Fibroblast of gingiva (primary cell): Measurements from ENCODE around the gene EYS.
"Not testable (repeated sequence)": the region's sequence is repeated elsewhere in the genome, so short reads cannot be mapped to it uniquely, and the experiment has no call there.

Source experiments
- DNase-seq: peaks from one replicate; pipeline ENCODE4 v3.0.0-alpha.2; 2011; ENCODE audit warnings: low read depth

EYS gene

GRCh38 chr6:65633501-65633900 lies 73.5 kb downstream of the EYS start:
- DNase-seq = no peak

GRCh38 chr6:65631711-65632110 lies 75.3 kb downstream of the EYS start:
- no peak for DNase-seq

GRCh38 chr6:65627434-65627999 lies 79.5 kb downstream of the EYS start:
- not testable (repeated sequence) for DNase-seq

GRCh38 chr6:65627015-65627414 lies 80.0 kb downstream of the EYS start:
- DNase-seq = no peak

- no peak for DNase-seq
Observed at GRCh38 chr6:65623566-65623965, 83.5 kb downstream of the EYS start.

- DNase-seq = no peak
Observed at GRCh38 chr6:65610746-65611145, 96.3 kb downstream of the EYS start.

GRCh38 chr6:65595540-65595939 lies 111.5 kb downstream of the EYS start:
- DNase-seq = no peak

- no peak for DNase-seq
Observed at GRCh38 chr6:65570340-65570739, 136.7 kb downstream of the EYS start.

GRCh38 chr6:65569505-65569904 lies 137.5 kb downstream of the EYS start:
- DNase-seq = no peak

- not testable (repeated sequence) for DNase-seq
Observed at GRCh38 chr6:65569056-65569455, 138.0 kb downstream of the EYS start.

- DNase-seq = no peak
Observed at GRCh38 chr6:65566117-65566516, 140.9 kb downstream of the EYS start.

- no peak for DNase-seq
Observed at GRCh38 chr6:65558071-65558470, 149.0 kb downstream of the EYS start.

- DNase-seq = no peak
Observed at GRCh38 chr6:65557224-65557623, 149.8 kb downstream of the EYS start.

GRCh38 chr6:65546894-65547293 lies 160.1 kb downstream of the EYS start:
- no peak for DNase-seq

- no peak for DNase-seq
Observed at GRCh38 chr6:65545920-65546319, 161.1 kb downstream of the EYS start.

- no peak for DNase-seq
Observed at GRCh38 chr6:65538644-65539043, 168.4 kb downstream of the EYS start.

- DNase-seq = no peak
Observed at GRCh38 chr6:65537600-65537999, 169.4 kb downstream of the EYS start.

- DNase-seq = no peak
Observed at GRCh38 chr6:65531533-65531932, 175.5 kb downstream of the EYS start.

- DNase-seq = no peak
Observed at GRCh38 chr6:65524232-65524631, 182.8 kb downstream of the EYS start.

- DNase-seq = no peak
Observed at GRCh38 chr6:65505736-65506135, 201.3 kb downstream of the EYS start.

- no peak for DNase-seq
Observed at GRCh38 chr6:65501045-65501444, 206.0 kb downstream of the EYS start.

GRCh38 chr6:65483652-65484051 lies 223.4 kb downstream of the EYS start:
- not testable (repeated sequence) for DNase-seq

- DNase-seq = no peak
Observed at GRCh38 chr6:65469650-65470049, 237.4 kb downstream of the EYS start.

GRCh38 chr6:65468307-65468706 lies 238.7 kb downstream of the EYS start:
- no peak for DNase-seq

GRCh38 chr6:65461121-65461520 lies 245.9 kb downstream of the EYS start:
- no peak for DNase-seq
